ENCODE measurements around the gene OCSTAMP.

The OCSTAMP gene

GRCh38 chr20:46550461-46550860, at the start of gene OCSTAMP:
TSS of gene OCSTAMP (minus strand) at chr20:46550654. CDS start at chr20:46550560, 94 bp downstream.
- DNase-seq (ENCODE audit: low read depth in 2 of 2): no peak

GRCh38 chr20:46599227-46599987, 49.0 kb upstream of the OCSTAMP start:
- no peak for DNase-seq (ENCODE audit: low read depth in 2 of 2)

GRCh38 chr20:46595933-46596332, 45.5 kb upstream of the OCSTAMP start:
- no peak for DNase-seq (ENCODE audit: low read depth in 2 of 2)

- no peak for DNase-seq (ENCODE audit: low read depth in 2 of 2)
These were observed 44.3 kb upstream of the OCSTAMP start for GRCh38 chr20:46594725-46595124.

DNA sequence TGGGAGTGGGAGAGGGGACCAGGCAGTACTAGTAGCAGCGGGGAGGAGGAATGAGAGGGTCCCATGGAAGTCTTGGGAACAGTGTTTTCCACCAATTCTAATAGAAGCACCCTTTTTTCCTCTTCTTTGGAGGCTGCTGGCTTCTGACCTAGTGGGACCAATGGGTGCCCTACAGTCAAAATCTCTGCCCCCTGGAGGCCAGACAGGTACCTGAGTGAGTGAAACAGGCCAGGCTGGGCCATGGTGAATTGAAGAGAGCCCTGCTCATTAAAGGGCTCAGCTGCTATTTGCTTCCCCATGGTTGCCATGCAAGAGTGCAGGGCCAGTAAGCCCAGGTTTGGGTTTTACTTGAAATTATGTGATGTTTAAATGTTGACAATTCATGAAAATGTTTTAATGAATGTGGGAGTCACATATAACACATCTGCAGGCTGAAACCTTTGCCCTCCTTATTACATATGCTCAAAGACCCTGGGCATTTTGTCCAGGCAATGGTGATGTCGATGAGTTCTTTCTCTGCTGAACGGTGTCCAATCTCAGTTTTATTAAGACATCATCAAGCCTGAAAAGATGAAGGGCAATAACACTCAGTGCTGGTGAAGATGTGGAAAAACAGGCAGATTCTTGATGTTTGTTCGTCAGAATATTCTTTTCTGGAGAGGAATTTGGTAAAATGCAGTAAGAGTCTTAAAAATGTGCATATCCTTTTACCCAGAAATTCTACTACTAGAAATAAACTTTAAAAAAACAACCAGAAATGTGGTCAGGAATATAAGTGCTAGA, 42.3 kb upstream of the OCSTAMP start:
- no peak for DNase-seq (ENCODE audit: low read depth in 2 of 2)

DNA sequence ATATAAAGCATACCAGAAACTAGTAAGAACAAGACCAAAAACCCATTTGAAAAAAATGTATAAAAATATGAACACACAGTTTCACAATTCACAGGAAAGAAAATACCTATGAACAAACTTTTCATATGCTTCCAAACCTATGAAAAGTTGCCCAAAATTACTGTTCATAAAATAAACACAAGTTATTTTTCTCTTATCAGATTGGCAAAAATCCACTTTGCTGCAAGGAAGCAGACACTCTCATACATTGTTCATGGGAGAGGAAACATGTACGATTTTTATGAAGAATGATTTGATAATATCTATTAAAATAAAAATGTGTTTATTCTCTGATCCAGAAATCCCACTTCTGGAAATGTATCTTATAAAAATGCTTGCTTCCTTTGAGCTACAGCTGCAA, 40.0 kb upstream of the OCSTAMP start:
- DNase-seq (ENCODE audit: low read depth in 2 of 2): no peak

DNA sequence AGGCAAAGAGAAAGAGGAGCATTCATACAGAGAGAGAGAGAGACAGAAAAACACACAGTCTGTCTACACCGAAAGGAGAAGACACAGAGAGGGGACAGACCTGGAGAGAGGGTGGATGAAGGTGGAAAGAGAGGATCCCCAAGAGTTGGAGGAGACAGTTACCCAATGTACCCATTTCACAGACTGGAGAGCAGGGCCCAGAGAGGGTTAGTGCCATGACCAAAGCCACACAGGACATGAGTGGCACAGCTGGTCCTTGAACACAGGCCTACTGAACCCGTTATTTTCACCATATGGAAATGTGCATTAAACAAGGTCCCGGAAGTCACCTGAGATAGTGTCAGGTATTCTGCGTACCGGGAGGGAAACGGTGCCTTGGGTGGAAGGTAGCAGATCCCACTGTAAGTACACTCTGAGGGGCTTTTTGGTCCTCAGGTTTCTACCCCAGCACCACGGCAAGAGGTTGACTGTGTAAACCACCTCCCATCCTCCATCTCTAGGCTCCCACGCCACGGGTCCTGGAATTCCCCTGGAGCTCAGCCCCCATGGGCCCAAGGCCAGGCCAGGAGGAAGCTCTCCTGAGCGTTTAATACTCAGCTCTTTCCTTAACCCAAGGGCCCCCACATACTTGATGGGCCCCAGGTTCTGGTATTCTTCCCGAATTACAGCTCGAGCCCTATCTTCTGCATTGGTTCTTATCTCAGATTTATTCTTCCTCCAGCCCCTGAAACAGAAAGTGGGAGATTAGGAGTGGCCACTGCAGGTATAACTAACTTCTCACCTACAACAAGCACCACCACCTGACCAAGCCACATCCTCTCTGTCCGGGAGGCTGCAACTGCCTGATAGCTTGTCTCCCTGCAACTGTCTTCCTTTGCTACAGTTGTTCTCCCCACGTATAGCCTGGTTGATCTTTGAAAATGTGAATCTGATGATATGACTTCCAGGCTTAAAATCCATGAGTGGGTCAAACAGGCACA, 38.4 kb upstream of the OCSTAMP start:
- DNase-seq (ENCODE audit: low read depth in 2 of 2): no peak

DNA sequence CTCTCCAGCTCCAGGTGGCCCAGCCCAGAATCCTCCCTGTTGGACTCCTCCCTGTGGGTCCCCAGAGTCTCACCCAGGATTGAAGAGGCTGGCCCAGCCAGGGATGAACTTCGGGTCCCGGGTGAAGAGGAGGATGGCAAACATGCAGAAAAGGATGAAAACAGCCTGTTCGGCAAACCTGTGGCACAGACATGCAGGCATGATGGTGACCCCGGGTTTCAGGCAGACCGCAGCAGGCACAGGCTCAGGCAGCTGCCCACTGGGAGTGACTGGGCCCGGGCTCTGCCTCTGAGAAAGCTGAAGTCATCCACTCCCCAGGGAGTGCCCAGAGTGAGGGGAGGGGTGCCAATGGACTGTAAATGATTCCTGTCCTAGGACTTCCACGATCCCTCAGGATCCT, 37.5 kb upstream of the OCSTAMP start:
- no peak for DNase-seq (ENCODE audit: low read depth in 2 of 2)

- no peak for DNase-seq (ENCODE audit: low read depth in 2 of 2)
These were observed 36.3 kb upstream of the OCSTAMP start for GRCh38 chr20:46586724-46587123.

DNA sequence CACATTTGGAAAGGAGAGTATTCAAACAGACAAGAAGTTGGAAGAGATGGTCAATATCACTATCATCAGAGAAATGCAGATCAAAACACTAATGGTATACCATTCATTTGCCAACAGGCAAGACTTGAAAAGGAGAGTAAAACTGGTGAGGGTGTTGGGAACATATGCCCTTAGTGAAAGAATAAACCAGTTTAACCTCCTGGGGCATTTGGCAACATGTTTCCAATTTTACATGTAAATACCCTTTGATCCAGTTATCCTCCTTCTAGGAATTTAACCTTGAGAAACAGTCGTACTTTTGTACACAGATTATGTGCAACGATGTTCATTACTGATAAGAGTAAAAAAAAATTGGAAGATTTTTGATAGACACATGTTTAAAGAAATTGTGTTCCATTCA, 34.1 kb upstream of the OCSTAMP start:
- no peak for DNase-seq (ENCODE audit: low read depth in 2 of 2)

- no peak for DNase-seq (ENCODE audit: low read depth in 2 of 2)
These were observed 33.2 kb upstream of the OCSTAMP start for GRCh38 chr20:46583411-46584214.

DNA sequence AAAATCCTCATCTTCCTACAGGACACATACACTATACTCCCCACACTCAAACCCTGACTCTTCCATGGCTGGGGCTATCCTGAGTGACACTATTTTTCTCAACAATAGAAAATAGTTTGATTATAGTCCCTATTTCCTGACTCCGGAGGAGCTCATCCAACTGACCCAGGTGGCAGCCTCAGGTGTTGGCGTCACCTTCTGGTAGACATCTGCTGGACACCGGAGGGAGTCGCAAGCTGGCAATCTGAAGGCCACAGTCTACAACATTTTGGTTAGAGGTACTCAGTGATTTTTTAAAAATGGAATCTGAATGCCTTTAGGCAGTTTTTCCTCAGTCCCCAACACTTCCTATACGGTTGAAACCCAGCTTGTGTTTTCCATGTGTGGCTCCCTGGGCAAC, 32.2 kb upstream of the OCSTAMP start:
- no peak for DNase-seq (ENCODE audit: low read depth in 2 of 2)

GRCh38 chr20:46581391-46581790, 30.9 kb upstream of the OCSTAMP start:
- DNase-seq (ENCODE audit: low read depth in 2 of 2): no peak

GRCh38 chr20:46580613-46581205, 30.3 kb upstream of the OCSTAMP start:
- no peak for DNase-seq (ENCODE audit: low read depth in 2 of 2)

- DNase-seq (ENCODE audit: low read depth in 2 of 2): no peak
These were observed 28.3 kb upstream of the OCSTAMP start for GRCh38 chr20:46578745-46579144.

GRCh38 chr20:46576774-46577395, 26.4 kb upstream of the OCSTAMP start:
- DNase-seq (ENCODE audit: low read depth in 2 of 2): no peak

GRCh38 chr20:46575937-46576461, 25.5 kb upstream of the OCSTAMP start:
- DNase-seq (ENCODE audit: low read depth in 2 of 2): no peak

DNA sequence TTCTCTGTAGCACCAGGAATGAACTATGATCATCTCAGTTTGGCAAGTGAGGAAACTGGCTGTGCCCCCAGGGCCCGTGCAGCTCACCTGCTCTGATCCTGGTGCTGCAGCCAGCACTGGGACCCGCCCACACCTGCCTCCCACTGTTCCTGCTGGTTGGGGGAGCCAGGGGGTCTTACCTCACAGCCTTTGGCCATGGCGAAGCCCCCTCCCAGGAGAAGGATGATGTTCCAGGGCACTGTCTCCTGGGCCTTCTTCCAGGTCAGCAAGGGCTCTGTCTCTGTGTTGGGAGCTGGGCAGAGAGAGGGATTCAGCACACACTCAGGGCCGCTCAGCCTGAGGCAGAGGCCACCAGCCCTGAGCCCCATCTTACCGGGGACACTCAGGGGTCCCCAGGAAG, 24.9 kb upstream of the OCSTAMP start:
- DNase-seq (ENCODE audit: low read depth in 2 of 2): no peak

DNA sequence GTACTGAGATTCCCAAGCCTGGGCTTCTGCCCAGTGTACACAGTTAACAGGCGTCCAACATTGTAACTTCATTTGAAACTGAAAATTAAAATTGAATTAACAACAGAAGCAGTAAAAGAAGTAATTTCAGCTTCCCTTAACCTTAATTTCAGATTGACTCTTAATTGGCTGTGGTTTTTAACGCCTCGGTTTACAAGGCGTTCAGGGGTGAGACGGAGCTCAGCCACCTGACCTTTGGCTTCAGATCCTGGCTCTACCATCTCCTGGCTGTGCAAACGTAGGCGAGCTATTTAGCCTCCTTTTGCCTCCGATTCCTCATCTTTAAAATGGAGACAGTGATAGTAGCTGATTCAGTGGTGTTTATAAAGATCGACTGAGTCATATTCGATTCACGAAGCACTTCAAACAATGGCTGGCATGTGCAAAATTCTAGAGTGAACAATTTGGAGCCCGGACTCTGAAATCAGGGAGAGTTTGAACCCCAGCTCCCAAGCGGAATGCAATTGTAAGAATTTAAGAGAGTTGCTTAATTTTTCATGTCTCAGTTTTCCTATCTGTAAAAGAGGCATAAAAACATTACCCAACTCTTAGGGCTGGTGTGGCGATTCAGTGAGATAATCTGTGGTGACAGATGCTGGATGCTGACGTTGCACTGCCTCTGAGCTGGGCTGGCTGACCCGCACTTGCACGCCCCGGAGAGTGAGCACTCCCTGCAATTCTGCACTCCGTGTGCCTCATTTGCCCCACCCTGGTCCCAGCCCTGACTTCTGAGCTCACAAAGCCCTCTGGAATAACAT, 23.5 kb upstream of the OCSTAMP start:
- no peak for DNase-seq (ENCODE audit: low read depth in 2 of 2)
